ENCODE results near the gene GRSF1. TPM values are rescaled to one million over a fixed set of nuclear protein-coding genes. Genes with fewer than 3 reads are reported as not detected.

The GRSF1 gene
- 100 to 1,000 TPM; 118 to 122 TPM for total RNA-seq

- DNase-seq: peak; percentile 94
- Mint-ChIP-seq H3K27me3 (no peaks in the 10 kb centered on the region), H3K4me1 (peaks cover 44% of the 10 kb centered on the region), H3K9me3 (no peaks in the 10 kb centered on the region), H3K4me3 (peak within 1 kb of the TSS; percentile 98), H3K36me3 (peaks cover 27% of the 10 kb centered on the region), H3K27ac (peak within 1 kb of the TSS; percentile 98)
Measured at GRCh38 chr4:70839589-70840093, at the start of gene GRSF1. GRSF1 (minus strand) TSS chr4:70839890; CDS start chr4:70839827, 63 bp downstream.

GRCh38 chr4:70885174-70885573 lies 45.5 kb upstream of the GRSF1 start:
- no peak overlapping the region for H3K4me3 Mint-ChIP-seq
- DNase-seq: no peak
- no peaks in the 10 kb centered on the region for H3K4me1 Mint-ChIP-seq
- no peaks in the 10 kb centered on the region for H3K9me3 Mint-ChIP-seq
- no peaks in the 10 kb centered on the region for H3K27me3 Mint-ChIP-seq
- no peak overlapping the region for H3K27ac Mint-ChIP-seq
- no peaks in the 10 kb centered on the region for H3K36me3 Mint-ChIP-seq

DNA sequence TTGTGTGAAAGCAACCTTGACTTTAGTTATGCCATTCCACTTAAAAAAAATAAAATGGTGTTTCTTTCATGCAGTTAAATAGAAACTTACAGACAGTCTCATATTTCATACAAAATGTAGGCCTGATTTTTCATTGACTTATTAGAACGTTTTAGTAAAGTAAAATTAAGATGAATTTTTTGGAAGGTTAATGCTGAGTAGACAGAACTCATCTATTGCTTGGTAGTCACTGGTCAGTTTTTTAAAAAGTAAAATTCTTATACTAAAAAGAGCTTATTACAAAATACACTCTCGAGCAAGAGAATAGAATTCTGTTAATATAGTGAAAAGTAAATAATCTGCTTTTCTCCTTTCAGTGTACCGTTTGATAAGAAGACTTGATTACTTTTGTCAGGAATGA lies 41.0 kb upstream of the GRSF1 start:
- no peaks in the 10 kb centered on the region for H3K4me1 Mint-ChIP-seq
- no peaks in the 10 kb centered on the region for H3K9me3 Mint-ChIP-seq
- no peak overlapping the region for H3K4me3 Mint-ChIP-seq
- no peak overlapping the region for H3K27ac Mint-ChIP-seq
- H3K36me3 Mint-ChIP-seq: no peaks in the 10 kb centered on the region
- no peaks in the 10 kb centered on the region for H3K27me3 Mint-ChIP-seq
- no peak for DNase-seq

- Mint-ChIP-seq H3K4me1 (no peaks in the 10 kb centered on the region), H3K9me3 (no peaks in the 10 kb centered on the region), H3K4me3 (no peak overlapping the region), H3K27ac (no peak overlapping the region), H3K36me3 (no peaks in the 10 kb centered on the region), H3K27me3 (no peaks in the 10 kb centered on the region)
- DNase-seq: no peak
Measured at GRCh38 chr4:70877556-70877955, 37.9 kb upstream of the GRSF1 start.

GRCh38 chr4:70874268-70875156 lies 34.8 kb upstream of the GRSF1 start:
- no peaks in the 10 kb centered on the region for H3K9me3 Mint-ChIP-seq

GRCh38 chr4:70873216-70873615 lies 33.5 kb upstream of the GRSF1 start:
- DNase-seq: no peak
- H3K4me1 Mint-ChIP-seq: no peaks in the 10 kb centered on the region
- no peak overlapping the region for H3K27ac Mint-ChIP-seq
- no peaks in the 10 kb centered on the region for H3K9me3 Mint-ChIP-seq
- H3K4me3 Mint-ChIP-seq: no peak overlapping the region
- no peaks in the 10 kb centered on the region for H3K27me3 Mint-ChIP-seq
- no peaks in the 10 kb centered on the region for H3K36me3 Mint-ChIP-seq

More at GRCh38 chr4:70874268-70875156, 34.8 kb upstream of the GRSF1 start:
- no peaks in the 10 kb centered on the region for H3K36me3 Mint-ChIP-seq
- no peak overlapping the region for H3K4me3 Mint-ChIP-seq
- H3K27ac Mint-ChIP-seq: no peak overlapping the region
- H3K4me1 Mint-ChIP-seq: no peaks in the 10 kb centered on the region
- H3K27me3 Mint-ChIP-seq: no peaks in the 10 kb centered on the region
- no peak for DNase-seq

- Mint-ChIP-seq H3K4me3 (no peak overlapping the region), H3K27ac (no peak overlapping the region), H3K36me3 (no peaks in the 10 kb centered on the region), H3K9me3 (no peaks in the 10 kb centered on the region), H3K4me1 (no peaks in the 10 kb centered on the region), H3K27me3 (no peaks in the 10 kb centered on the region)
- no peak for DNase-seq
Measured at GRCh38 chr4:70868778-70869177, 29.1 kb upstream of the GRSF1 start.

DNA sequence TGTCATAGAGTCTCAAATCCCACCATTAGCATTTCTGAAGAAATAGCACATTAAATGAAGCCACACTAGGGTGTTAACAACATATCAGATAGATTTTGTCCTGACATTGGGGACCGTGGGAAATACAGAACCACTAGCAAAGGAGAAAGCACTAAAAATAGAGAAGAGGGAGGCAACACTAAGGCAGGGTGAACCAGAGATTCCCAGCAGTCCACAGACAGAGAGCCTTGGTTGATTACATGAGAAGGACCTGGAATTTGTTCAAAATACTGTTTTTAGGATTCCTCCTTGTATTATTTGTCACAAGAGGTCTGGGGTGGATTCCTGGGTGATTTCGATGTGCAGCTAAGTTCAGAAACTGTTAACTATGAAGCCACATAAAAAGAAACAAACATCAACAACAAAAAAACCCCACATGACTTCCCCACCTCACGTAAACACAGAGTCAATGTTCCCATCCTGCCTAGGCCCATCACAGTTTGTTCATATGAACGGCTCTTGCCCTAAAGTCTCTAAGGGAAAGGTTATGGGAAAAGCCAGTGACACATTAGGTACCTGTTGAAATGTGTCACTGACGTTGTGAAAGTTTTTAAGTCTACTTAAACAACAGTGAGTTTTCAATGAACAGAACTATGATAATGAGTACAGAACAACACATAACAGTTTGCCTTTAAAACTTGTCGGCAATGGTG lies 23.6 kb upstream of the GRSF1 start:
- H3K27me3 Mint-ChIP-seq: no peaks in the 10 kb centered on the region
- peaks cover 7% of the 10 kb centered on the region for H3K4me1 Mint-ChIP-seq
- H3K4me3 Mint-ChIP-seq: no peak overlapping the region
- H3K36me3 Mint-ChIP-seq: no peaks in the 10 kb centered on the region
- H3K27ac Mint-ChIP-seq: no peak overlapping the region
- H3K9me3 Mint-ChIP-seq: no peaks in the 10 kb centered on the region
- no peak for DNase-seq

GRCh38 chr4:70859066-70859465 lies 19.4 kb upstream of the GRSF1 start:
- no peak for DNase-seq
- no peak overlapping the region for H3K27ac Mint-ChIP-seq
- no peaks in the 10 kb centered on the region for H3K9me3 Mint-ChIP-seq
- no peaks in the 10 kb centered on the region for H3K36me3 Mint-ChIP-seq
- H3K4me1 Mint-ChIP-seq: peaks cover 7% of the 10 kb centered on the region
- H3K4me3 Mint-ChIP-seq: no peak overlapping the region
- H3K27me3 Mint-ChIP-seq: no peaks in the 10 kb centered on the region

- no peak overlapping the region for H3K4me3 Mint-ChIP-seq
- no peaks in the 10 kb centered on the region for H3K9me3 Mint-ChIP-seq
- H3K36me3 Mint-ChIP-seq: no peaks in the 10 kb centered on the region
- peaks cover 5% of the 10 kb centered on the region for H3K4me1 Mint-ChIP-seq
- no peaks in the 10 kb centered on the region for H3K27me3 Mint-ChIP-seq
- no peak for DNase-seq
- no peak overlapping the region for H3K27ac Mint-ChIP-seq
Measured at GRCh38 chr4:70858454-70858853, 18.8 kb upstream of the GRSF1 start.

DNA sequence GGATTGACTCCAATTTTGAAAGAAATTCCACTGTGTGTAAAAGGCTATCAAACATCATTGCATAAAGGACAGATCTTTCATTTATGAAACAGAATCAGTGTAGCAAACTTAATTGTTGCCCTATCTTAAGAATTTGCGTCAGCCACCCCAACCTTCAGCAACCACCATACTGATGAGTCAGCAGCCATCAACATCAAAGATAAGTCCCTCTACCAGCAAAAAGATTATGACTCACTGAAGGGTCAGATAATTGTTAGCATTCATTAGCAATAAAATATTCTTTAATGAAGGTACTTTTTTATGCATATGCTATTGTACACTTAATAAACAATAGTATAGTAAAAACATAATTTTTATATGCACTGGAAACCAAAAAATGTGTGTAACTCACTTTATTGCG lies 15.8 kb upstream of the GRSF1 start:
- no peaks in the 10 kb centered on the region for H3K36me3 Mint-ChIP-seq

DNA sequence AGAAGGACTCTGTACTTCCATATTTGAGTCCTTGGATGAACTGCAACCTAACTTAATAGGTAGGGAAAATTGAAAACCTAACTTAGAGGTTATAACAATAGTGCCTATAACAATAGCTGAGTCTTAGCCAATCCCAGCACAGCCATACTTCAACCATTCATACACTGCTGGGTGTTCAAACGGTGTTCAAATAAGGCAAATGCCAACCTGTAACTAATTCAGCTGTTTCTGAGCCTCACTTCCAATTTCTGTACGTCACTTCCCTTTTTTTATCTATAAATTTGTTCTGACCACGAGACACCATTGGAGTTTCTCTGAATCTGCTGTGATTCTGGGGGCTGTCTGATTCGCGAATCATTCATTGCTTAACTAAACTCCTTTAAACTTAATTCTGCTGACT lies 9.6 kb upstream of the GRSF1 start:
- Mint-ChIP-seq H3K4me1 (peaks cover 9% of the 10 kb centered on the region), H3K27ac (no peak overlapping the region), H3K9me3 (no peaks in the 10 kb centered on the region), H3K4me3 (no peak overlapping the region), H3K36me3 (no peaks in the 10 kb centered on the region), H3K27me3 (no peaks in the 10 kb centered on the region)
- DNase-seq: no peak

More for the DNA sequence above, 15.8 kb upstream of the GRSF1 start:
- Mint-ChIP-seq H3K27ac (no peak overlapping the region), H3K27me3 (no peaks in the 10 kb centered on the region), H3K4me1 (no peaks in the 10 kb centered on the region), H3K4me3 (no peak overlapping the region), H3K9me3 (no peaks in the 10 kb centered on the region)
- no peak for DNase-seq

GRCh38 chr4:70844180-70844579 lies 4.5 kb upstream of the GRSF1 start:
- Mint-ChIP-seq H3K27me3 (no peaks in the 10 kb centered on the region), H3K4me1 (peaks cover 35% of the 10 kb centered on the region), H3K9me3 (no peaks in the 10 kb centered on the region), H3K36me3 (no peaks in the 10 kb centered on the region), H3K27ac (peak overlapping the region; percentile 14), H3K4me3 (no peak overlapping the region)
- no peak for DNase-seq

- H3K4me3 Mint-ChIP-seq: no peak overlapping the region
Measured at GRCh38 chr4:70842761-70843435, 3.2 kb upstream of the GRSF1 start.

DNA sequence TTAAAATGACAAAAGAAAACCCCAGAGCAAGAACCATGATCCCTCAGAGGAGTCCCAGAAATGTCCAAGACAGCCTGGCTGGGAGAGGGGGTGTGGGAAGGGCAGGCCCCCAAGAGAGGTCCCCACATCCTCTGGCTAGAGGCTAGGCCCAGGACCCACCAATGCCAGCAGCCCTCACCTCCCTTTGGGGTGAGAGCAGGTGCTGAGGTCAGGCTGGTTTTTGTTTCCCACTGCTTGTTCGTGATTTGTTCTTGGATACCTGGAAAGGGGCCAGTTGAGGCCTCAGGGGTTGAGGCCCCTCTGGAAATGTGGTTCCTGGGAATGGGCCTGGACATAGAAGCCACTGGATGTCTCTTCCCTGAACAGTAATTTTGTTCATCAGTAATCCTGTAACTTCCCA lies 2.3 kb upstream of the GRSF1 start:
- Mint-ChIP-seq H3K9me3 (no peaks in the 10 kb centered on the region), H3K36me3 (peaks cover 13% of the 10 kb centered on the region), H3K27ac (peak overlapping the region; percentile 38), H3K4me3 (no peak overlapping the region), H3K27me3 (no peaks in the 10 kb centered on the region), H3K4me1 (peaks cover 39% of the 10 kb centered on the region)
- DNase-seq: no peak

More at GRCh38 chr4:70842761-70843435, 3.2 kb upstream of the GRSF1 start:
- no peaks in the 10 kb centered on the region for H3K9me3 Mint-ChIP-seq
- peak overlapping the region; percentile 79 for H3K27ac Mint-ChIP-seq
- H3K27me3 Mint-ChIP-seq: no peaks in the 10 kb centered on the region
- peaks cover 38% of the 10 kb centered on the region for H3K4me1 Mint-ChIP-seq
- peak; percentile 9 for DNase-seq
- peaks cover 11% of the 10 kb centered on the region for H3K36me3 Mint-ChIP-seq
